Loucy (cell line): ENCODE results near the gene BACH1.

Source experiments
- H2AFZ ChIP-seq: fragments of 200-600 bp; sonication (generic); 2 replicates; pipeline ENCODE4 v1.6.0; 2016; ENCODE audit warnings: antibody characterized with exemption, mild to moderate bottlenecking, low read length, moderate library complexity
- H3F3A ChIP-seq: fragments of 200-600 bp; 2 replicates; pipeline ENCODE4 v1.6.0; 2016; ENCODE audit warnings: antibody characterized with exemption, low read depth, mild to moderate bottlenecking
- H3K27me3 ChIP-seq: fragments of 200-600 bp; sonication (generic); 2 replicates; pipeline ENCODE4 v1.6.1; 2014; ENCODE audit warnings: low read length, mild to moderate bottlenecking; ENCODE audit not compliant: insufficient read depth, poor library complexity, severe bottlenecking
- H3K36me3 ChIP-seq: fragments of 200-600 bp; sonication (generic); 2 replicates; pipeline ENCODE4 v1.6.1; 2016; ENCODE audit warnings: low read length; ENCODE audit not compliant: insufficient read depth
- H3K4me1 ChIP-seq: fragments of 200-600 bp; sonication (generic); 2 replicates; pipeline ENCODE4 v1.5.1; 2014; ENCODE audit warnings: low read length, mild to moderate bottlenecking; ENCODE audit not compliant: insufficient read depth, poor library complexity, severe bottlenecking
- H3K4me2 ChIP-seq: fragments of 200-600 bp; sonication (generic); 2 replicates; pipeline ENCODE4 v1.6.0; 2014; ENCODE audit warnings: antibody characterized with exemption, low read length, low read depth, mild to moderate bottlenecking; ENCODE audit not compliant: poor library complexity, severe bottlenecking
- H3K4me3 ChIP-seq: fragments of 200-600 bp; sonication (generic); 2 replicates; pipeline ENCODE4 v1.5.1; 2014; ENCODE audit warnings: low read length, mild to moderate bottlenecking, mixed read lengths; ENCODE audit not compliant: poor library complexity, severe bottlenecking
- H3K79me2 ChIP-seq: fragments of 200-600 bp; sonication (generic); 2 replicates; pipeline ENCODE4 v1.6.1; 2014; ENCODE audit warnings: low read length; ENCODE audit not compliant: insufficient read depth
- H3K9ac ChIP-seq: fragments of 200-600 bp; sonication (generic); 2 replicates; pipeline ENCODE4 v1.6.0; 2014; ENCODE audit warnings: mild to moderate bottlenecking, low read depth, low read length, moderate library complexity; ENCODE audit not compliant: poor library complexity, severe bottlenecking
- H3K9me2 ChIP-seq: fragments of 200-600 bp; sonication (generic); replicated peaks from 2 replicates; pipeline ENCODE4 v1.6.1; 2016; ENCODE audit warnings: low read depth, low read length, mixed read lengths
- H3K9me3 ChIP-seq: fragments of 200-600 bp; sonication (generic); 2 replicates; pipeline ENCODE4 v1.6.1; 2014; ENCODE audit warnings: mild to moderate bottlenecking, antibody characterized with exemption, low read length, low read depth; ENCODE audit not compliant: insufficient read depth
- H4K20me1 ChIP-seq: fragments of 200-600 bp; sonication (generic); 2 replicates; pipeline ENCODE4 v1.6.0; 2014; ENCODE audit warnings: antibody characterized with exemption, low read length, mild to moderate bottlenecking; ENCODE audit not compliant: insufficient read depth, poor library complexity, severe bottlenecking
- CTCF ChIP-seq: fragments of 200-600 bp; sonication (generic); conservative IDR thresholded peaks from 2 replicates; pipeline ENCODE4 v1.5.1; 2014; ENCODE audit warnings: mild to moderate bottlenecking, antibody characterized with exemption, low read length
- EZH2phosphoT487 ChIP-seq: fragments of 200-600 bp; IDR thresholded peaks from 2 replicates; pipeline ENCODE4 v1.6.1; 2018; ENCODE audit warnings: antibody characterized with exemption, mild to moderate bottlenecking, moderate library complexity, borderline replicate concordance

The BACH1 gene

DNA sequence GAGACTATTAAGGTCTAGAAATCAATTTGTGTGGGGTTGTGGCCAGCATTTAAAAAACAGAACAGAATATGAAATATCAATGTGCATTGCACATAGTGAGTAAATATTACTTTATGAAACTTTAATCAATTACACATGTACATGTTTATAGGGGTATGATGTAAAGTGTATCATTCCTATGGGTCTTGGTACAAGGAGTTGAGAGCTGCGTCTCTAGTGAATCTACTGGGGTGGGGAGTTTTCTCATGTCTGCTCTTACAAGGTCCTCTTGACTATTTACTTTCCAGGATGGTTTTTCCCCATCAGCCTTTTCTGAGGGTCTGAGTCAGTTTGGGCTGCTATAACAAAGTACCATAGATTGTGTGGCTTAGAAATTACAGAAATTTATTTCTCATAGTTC lies 75.8 kb downstream of the BACH1 start:
- Histone ChIP-seq H3K9me2 (no peaks in the 10 kb centered on the region), H3K36me3 (no peaks in the 10 kb centered on the region), H3K9me3 (no peaks in the 10 kb centered on the region), H3K79me2 (no peaks in the 10 kb centered on the region), H3K9ac (no peak overlapping the region), H4K20me1 (no peaks in the 10 kb centered on the region), H3F3A (no peaks in the 10 kb centered on the region), H3K4me2 (no peak overlapping the region), H3K27me3 (no peaks in the 10 kb centered on the region), H2AFZ (no peak overlapping the region), H3K4me1 (peaks cover 11% of the 10 kb centered on the region), H3K4me3 (no peak overlapping the region)
- no peak for TF ChIP-seq EZH2phosphoT487

DNA sequence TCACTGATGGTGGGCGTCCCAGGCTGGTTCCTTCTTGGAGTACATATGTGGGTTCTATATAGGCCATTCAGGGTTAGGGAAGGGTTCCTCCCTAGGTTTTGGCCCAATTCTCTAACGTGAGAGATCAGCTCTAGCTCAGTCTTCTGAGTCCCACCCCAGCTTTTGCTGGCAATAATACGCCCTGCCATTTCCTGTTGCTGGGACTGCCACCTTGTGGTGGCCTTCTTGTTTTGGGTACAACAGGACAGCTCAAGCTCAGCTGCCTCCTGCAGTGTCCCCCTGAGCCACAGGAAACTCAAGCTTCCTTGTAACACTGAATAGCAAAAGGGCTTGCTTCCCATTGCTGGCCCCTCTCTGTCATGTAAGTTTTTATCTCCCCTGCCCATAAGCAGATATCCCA lies 77.8 kb downstream of the BACH1 start:
- Histone ChIP-seq H3K79me2 (no peaks in the 10 kb centered on the region), H3K36me3 (no peaks in the 10 kb centered on the region), H3K9ac (peak overlapping the region; percentile 34), H3K4me3 (peak overlapping the region; percentile 15), H3K27me3 (no peaks in the 10 kb centered on the region), H3F3A (no peaks in the 10 kb centered on the region), H3K4me1 (peaks cover 11% of the 10 kb centered on the region), H3K9me2 (no peaks in the 10 kb centered on the region), H4K20me1 (no peaks in the 10 kb centered on the region), H3K4me2 (peak overlapping the region; percentile 7), H3K9me3 (no peaks in the 10 kb centered on the region), H2AFZ (peak overlapping the region; percentile 83)
- TF ChIP-seq CTCF (peak; percentile 79), EZH2phosphoT487 (no peak)

- Histone ChIP-seq H3K27me3 (no peaks in the 10 kb centered on the region), H4K20me1 (no peaks in the 10 kb centered on the region), H3K4me2 (no peak overlapping the region), H3K4me3 (no peak overlapping the region), H3K9me2 (no peaks in the 10 kb centered on the region), H3K9me3 (no peaks in the 10 kb centered on the region), H3F3A (no peaks in the 10 kb centered on the region), H3K9ac (peak overlapping the region; percentile 34), H2AFZ (peak overlapping the region; percentile 83), H3K4me1 (peaks cover 11% of the 10 kb centered on the region), H3K79me2 (no peaks in the 10 kb centered on the region), H3K36me3 (no peaks in the 10 kb centered on the region)
- TF ChIP-seq EZH2phosphoT487, result no peak
- no peak for TF ChIP-seq CTCF
Measured at GRCh38 chr21:29377266-29377665, 78.5 kb downstream of the BACH1 start.

GRCh38 chr21:29378832-29379231 lies 80.1 kb downstream of the BACH1 start:
- no peaks in the 10 kb centered on the region for H3K27me3 ChIP-seq
- no peak overlapping the region for H3K4me2 ChIP-seq
- no peaks in the 10 kb centered on the region for H3K9me3 ChIP-seq
- H2AFZ ChIP-seq, result no peak overlapping the region
- peaks cover 11% of the 10 kb centered on the region for H3K4me1 ChIP-seq
- H3K9ac ChIP-seq, result no peak overlapping the region
- no peaks in the 10 kb centered on the region for H4K20me1 ChIP-seq
- H3K79me2 ChIP-seq, result no peaks in the 10 kb centered on the region
- no peaks in the 10 kb centered on the region for H3K9me2 ChIP-seq
- H3K36me3 ChIP-seq, result no peaks in the 10 kb centered on the region
- no peaks in the 10 kb centered on the region for H3F3A ChIP-seq
- TF ChIP-seq CTCF, result no peak
- TF ChIP-seq EZH2phosphoT487, result no peak
- H3K4me3 ChIP-seq, result no peak overlapping the region
